Measurements from ENCODE around the gene HOXA3.

DNA sequence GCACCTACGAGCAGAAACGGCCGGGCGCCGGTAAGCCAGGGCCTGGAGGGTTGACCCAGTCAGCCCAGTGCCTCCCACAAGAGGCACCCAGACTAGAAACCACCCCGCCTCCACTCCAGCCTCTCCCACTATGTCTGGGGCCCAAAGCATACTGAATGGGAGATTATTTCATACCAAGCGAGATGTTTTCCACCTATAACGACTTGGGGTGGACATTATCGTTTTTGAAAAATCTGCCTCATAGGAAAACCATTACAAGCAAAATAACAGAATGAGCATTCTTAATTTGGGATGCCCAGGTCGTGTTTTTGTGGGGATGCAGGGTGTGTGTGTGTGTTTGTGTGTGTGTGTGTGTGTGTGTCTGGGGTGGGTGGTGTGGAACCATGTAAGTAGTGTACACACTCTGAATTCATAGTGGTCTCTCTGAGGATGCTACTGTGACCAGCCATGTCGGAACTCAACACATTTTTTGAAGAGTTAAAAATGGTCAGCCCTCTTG is 6.4 kb downstream of the HOXA3 start:
- TF ChIP-seq USF2 (IDR thresholded peaks at IDR 0.05; ENCODE audit: borderline replicate concordance, low read depth, low read length) (no peak), CTCF (IDR thresholded peaks at IDR 0.05) (no peak), MXI1 (IDR thresholded peaks at IDR 0.05; ENCODE audit: low read depth, low read length) (no peak), TCF12 (IDR thresholded peaks at IDR 0.05) (no peak), RCOR1 (IDR thresholded peaks at IDR 0.05; ENCODE audit: low read length) (no peak), FOXM1 (IDR thresholded peaks at IDR 0.05; ENCODE audit: low read depth) (no peak), POLR2AphosphoS5 (IDR thresholded peaks at IDR 0.05; ENCODE audit: low read depth, low read length) (no peak), EZH2phosphoT487 (IDR thresholded peaks at IDR 0.05; ENCODE audit: borderline replicate concordance, low read depth) (no peak), SIN3A (IDR thresholded peaks at IDR 0.05; ENCODE audit: borderline replicate concordance, low read depth, low read length) (no peak), JUND (IDR thresholded peaks at IDR 0.05) (no peak)
- TF ChIP-seq, protein P1, sequence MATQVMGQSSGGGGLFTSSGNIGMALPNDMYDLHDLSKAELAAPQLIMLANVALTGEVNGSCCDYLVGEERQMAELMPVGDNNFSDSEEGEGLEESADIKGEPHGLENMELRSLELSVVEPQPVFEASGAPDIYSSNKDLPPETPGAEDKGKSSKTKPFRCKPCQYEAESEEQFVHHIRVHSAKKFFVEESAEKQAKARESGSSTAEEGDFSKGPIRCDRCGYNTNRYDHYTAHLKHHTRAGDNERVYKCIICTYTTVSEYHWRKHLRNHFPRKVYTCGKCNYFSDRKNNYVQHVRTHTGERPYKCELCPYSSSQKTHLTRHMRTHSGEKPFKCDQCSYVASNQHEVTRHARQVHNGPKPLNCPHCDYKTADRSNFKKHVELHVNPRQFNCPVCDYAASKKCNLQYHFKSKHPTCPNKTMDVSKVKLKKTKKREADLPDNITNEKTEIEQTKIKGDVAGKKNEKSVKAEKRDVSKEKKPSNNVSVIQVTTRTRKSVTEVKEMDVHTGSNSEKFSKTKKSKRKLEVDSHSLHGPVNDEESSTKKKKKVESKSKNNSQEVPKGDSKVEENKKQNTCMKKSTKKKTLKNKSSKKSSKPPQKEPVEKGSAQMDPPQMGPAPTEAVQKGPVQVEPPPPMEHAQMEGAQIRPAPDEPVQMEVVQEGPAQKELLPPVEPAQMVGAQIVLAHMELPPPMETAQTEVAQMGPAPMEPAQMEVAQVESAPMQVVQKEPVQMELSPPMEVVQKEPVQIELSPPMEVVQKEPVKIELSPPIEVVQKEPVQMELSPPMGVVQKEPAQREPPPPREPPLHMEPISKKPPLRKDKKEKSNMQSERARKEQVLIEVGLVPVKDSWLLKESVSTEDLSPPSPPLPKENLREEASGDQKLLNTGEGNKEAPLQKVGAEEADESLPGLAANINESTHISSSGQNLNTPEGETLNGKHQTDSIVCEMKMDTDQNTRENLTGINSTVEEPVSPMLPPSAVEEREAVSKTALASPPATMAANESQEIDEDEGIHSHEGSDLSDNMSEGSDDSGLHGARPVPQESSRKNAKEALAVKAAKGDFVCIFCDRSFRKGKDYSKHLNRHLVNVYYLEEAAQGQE (IDR thresholded peaks at IDR 0.05; ENCODE audit: low read depth, low read length): no peak
